HT-29 (cell line): ENCODE measurements around the gene KDM4B. TPM values are rescaled to one million over a fixed set of nuclear protein-coding genes. Genes with fewer than 3 reads are reported as not detected.
"Not testable (repeated sequence)": the region's sequence is repeated elsewhere in the genome, so short reads cannot be mapped to it uniquely, and the experiment has no call there.

Source experiments
- DNase-seq: peaks from one replicate; pipeline ENCODE4 v3.0.0-alpha.2; 2015; ENCODE audit warnings: low spot score
- total RNA-seq: library from RNA; depleted of rRNA; stranded (reverse); fragments of >200 nt; shearing (Covaris generic); gene quantifications from 2 replicates; pipeline ENCODE4 v1.2.3, GENCODE V29; 2014

KDM4B gene
- total RNA-seq, 1 experiment from 2014 or later: 7.8 TPM

GRCh38 chr19:4967738-4968461, 1.0 kb upstream of the KDM4B start:
- DNase-seq: no peak

- no peak for DNase-seq
Measured at GRCh38 chr19:4969292-4969771, 419 bp downstream of the KDM4B start.

GRCh38 chr19:4969772-4970531, 1.0 kb downstream of the KDM4B start:
- peak; percentile 18 for DNase-seq

- peak; percentile 20 for DNase-seq
Measured at GRCh38 chr19:4970558-4971423, 1.9 kb downstream of the KDM4B start.

GRCh38 chr19:4971424-4971793, 2.5 kb downstream of the KDM4B start:
- DNase-seq: peak; percentile 37

GRCh38 chr19:4971816-4972495, 3.0 kb downstream of the KDM4B start:
- no peak for DNase-seq

- peak; percentile 38 for DNase-seq
Measured at GRCh38 chr19:4972509-4973230, 3.8 kb downstream of the KDM4B start.

GRCh38 chr19:4974880-4975469, 6.1 kb downstream of the KDM4B start:
- no peak for DNase-seq

GRCh38 chr19:4975601-4976000, 6.7 kb downstream of the KDM4B start:
- DNase-seq: not testable (repeated sequence)

GRCh38 chr19:4976401-4977298, 7.7 kb downstream of the KDM4B start:
- no peak for DNase-seq

- no peak for DNase-seq
Measured at GRCh38 chr19:4977299-4978174, 8.6 kb downstream of the KDM4B start.

- DNase-seq: no peak
Measured at GRCh38 chr19:4979211-4979807, 10.4 kb downstream of the KDM4B start.

GRCh38 chr19:4980067-4980466, 11.2 kb downstream of the KDM4B start:
- no peak for DNase-seq

- no peak for DNase-seq
Measured at GRCh38 chr19:4980838-4981680, 12.1 kb downstream of the KDM4B start.

GRCh38 chr19:4981681-4981958, 12.7 kb downstream of the KDM4B start:
- DNase-seq: no peak

GRCh38 chr19:4983346-4984105, 14.6 kb downstream of the KDM4B start:
- no peak for DNase-seq

GRCh38 chr19:4984106-4984380, 15.1 kb downstream of the KDM4B start:
- DNase-seq: no peak
